Immature natural killer cell (primary cell): ENCODE data around the gene YIF1B. TPM values are rescaled to one million over a fixed set of nuclear protein-coding genes. Genes with fewer than 3 reads are reported as not detected.
"Not testable (repeated sequence)": the region's sequence is repeated elsewhere in the genome, so short reads cannot be mapped to it uniquely, and the experiment has no call there.

Experiments
- DNase-seq, 3 donors: peaks; one replicate each; pipeline ENCODE4 v3.0.0; 2022; ENCODE audit warnings: mixed read lengths in 1 of 3
- H3K27ac Mint-ChIP-seq, 6 donors: one replicate each; pipeline ENCODE4 v1.8.0; 2020; ENCODE audit warnings: mixed read lengths in 6 of 6, mild to moderate bottlenecking in 5 of 6, inconsistent platforms in 4 of 6, moderate library complexity in 3 of 6
- H3K27me3 Mint-ChIP-seq, 3 donors: one replicate each; pipeline ENCODE4 v1.8.0; 2020 to 2021; ENCODE audit warnings: low read depth in 3 of 3, mild to moderate bottlenecking in 3 of 3, mixed read lengths in 3 of 3, moderate library complexity in 3 of 3, inconsistent platforms in 1 of 3
- H3K36me3 Mint-ChIP-seq, 3 donors: one replicate each; pipeline ENCODE4 v1.8.0; 2020; ENCODE audit warnings: mixed read lengths in 3 of 3, inconsistent platforms in 2 of 3, mild to moderate bottlenecking in 2 of 3
- H3K4me1 Mint-ChIP-seq, 2 donors: one replicate each; pipeline ENCODE4 v1.8.0; 2020; ENCODE audit warnings: inconsistent platforms in 2 of 2, mild to moderate bottlenecking in 2 of 2, mixed read lengths in 2 of 2, moderate library complexity in 1 of 2
- H3K4me3 Mint-ChIP-seq, 5 donors: one replicate each; pipeline ENCODE4 v1.8.0; 2020; ENCODE audit warnings: mild to moderate bottlenecking in 5 of 5, mixed read lengths in 5 of 5, inconsistent platforms in 3 of 5, moderate library complexity in 3 of 5
- H3K9me3 Mint-ChIP-seq, 6 donors: one replicate each; pipeline ENCODE4 v1.8.0; 2020; ENCODE audit warnings: mild to moderate bottlenecking in 6 of 6, mixed read lengths in 6 of 6, inconsistent platforms in 4 of 6, moderate library complexity in 3 of 6
- polyA plus RNA-seq, 3 donors: library from polyadenylated mRNA; unstranded; fragments of 300-500 nt; fragmentation: Illumina TruSeq; gene quantifications; one replicate each; pipeline ENCODE4 v1.2.3, GENCODE V29; 2021

The YIF1B gene
- 10 to 100 TPM; 47.7 to 82.5 (median 54.9) TPM for polyA plus RNA-seq

GRCh38 chr19:38315657-38316476, at the start of gene YIF1B:
YIF1B (minus strand) TSS chr19:38315947; CDS start chr19:38315917, 30 bp downstream.
- peak; percentile 95 to 96 (median 96) for DNase-seq
- H3K27me3 Mint-ChIP-seq = peaks cover 2 to 8% (median 6%) of the 10 kb centered on the region in 3 donors
- H3K4me1 Mint-ChIP-seq = peaks cover 39 to 43% of the 10 kb centered on the region in 2 donors
- H3K4me3 Mint-ChIP-seq = peak within 1 kb of the TSS; percentile 83 to 94 (median 89)
- peak within 1 kb of the TSS; percentile 80 to 96 (median 94) for H3K27ac Mint-ChIP-seq
- H3K36me3 Mint-ChIP-seq = no peaks in the 10 kb centered on the region
- H3K9me3 Mint-ChIP-seq = no peaks in the 10 kb centered on the region

DNA sequence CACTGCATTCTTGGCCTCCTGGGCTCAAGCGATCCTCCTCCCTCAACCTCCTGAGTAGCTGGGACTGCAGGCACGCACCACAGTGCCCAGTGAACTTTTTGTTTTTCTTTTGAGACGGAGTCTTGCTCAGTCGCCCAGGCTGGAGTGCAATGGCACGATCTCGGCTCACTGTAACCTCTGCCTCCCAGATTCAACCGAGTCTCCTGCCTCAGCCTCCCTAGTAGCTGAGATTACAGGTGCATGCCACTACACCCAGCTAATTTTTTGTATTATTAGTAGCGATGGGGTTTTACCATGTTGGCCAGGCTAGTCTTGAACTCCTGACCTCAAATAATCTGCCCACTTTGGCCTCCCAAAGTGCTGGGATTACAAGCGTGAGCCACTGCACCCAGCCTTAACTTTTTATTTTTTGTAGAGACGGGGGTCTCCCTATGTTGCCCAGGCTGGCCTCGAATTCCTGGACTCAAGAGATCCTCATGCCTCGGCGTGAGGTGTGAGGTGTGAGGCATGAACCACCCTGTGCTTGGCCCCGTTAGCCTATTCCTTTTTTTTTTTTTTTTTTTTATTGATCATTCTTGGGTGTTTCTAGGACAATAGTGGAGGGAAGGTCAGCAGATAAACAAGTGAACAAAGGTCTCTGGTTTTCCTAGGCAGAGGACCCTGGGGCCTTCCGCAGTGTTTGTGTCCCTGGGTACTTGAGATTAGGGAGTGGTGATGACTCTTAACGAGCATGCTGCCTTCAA, 47.4 kb upstream of the YIF1B start:
- H3K27me3 Mint-ChIP-seq = peaks cover 6 to 14% (median 13%) of the 10 kb centered on the region in 3 donors
- H3K4me3 Mint-ChIP-seq = peak overlapping the region; percentile 27 to 80 (median 58)
- not testable (repeated sequence) for H3K4me1 Mint-ChIP-seq, DNase-seq, H3K9me3 Mint-ChIP-seq, H3K27ac Mint-ChIP-seq, H3K36me3 Mint-ChIP-seq

GRCh38 chr19:38362076-38362945, 46.6 kb upstream of the YIF1B start:
- Mint-ChIP-seq H3K9me3 (no peaks in the 10 kb centered on the region), H3K36me3 (no peaks in the 10 kb centered on the region), H3K4me1 (peaks cover 0 to 9% of the 10 kb centered on the region in 2 donors), H3K27ac (no peak overlapping the region), H3K27me3 (peaks cover 6 to 14% (median 13%) of the 10 kb centered on the region in 3 donors), H3K4me3 (peak overlapping the region; percentile 75 to 84 (median 83))
- DNase-seq = peak; percentile 17 to 31 (median 21)

GRCh38 chr19:38361633-38362075, 45.9 kb upstream of the YIF1B start:
- no peak overlapping the region for H3K27ac Mint-ChIP-seq
- peak; percentile 24 to 32 (median 25) for DNase-seq
- H3K36me3 Mint-ChIP-seq = no peaks in the 10 kb centered on the region
- H3K27me3 Mint-ChIP-seq = peaks cover 6 to 14% (median 13%) of the 10 kb centered on the region in 3 donors
- H3K4me3 Mint-ChIP-seq = peak overlapping the region; percentile 75 to 84 (median 83)
- H3K4me1 Mint-ChIP-seq = peaks cover 0 to 9% of the 10 kb centered on the region in 2 donors
- no peaks in the 10 kb centered on the region for H3K9me3 Mint-ChIP-seq

DNA sequence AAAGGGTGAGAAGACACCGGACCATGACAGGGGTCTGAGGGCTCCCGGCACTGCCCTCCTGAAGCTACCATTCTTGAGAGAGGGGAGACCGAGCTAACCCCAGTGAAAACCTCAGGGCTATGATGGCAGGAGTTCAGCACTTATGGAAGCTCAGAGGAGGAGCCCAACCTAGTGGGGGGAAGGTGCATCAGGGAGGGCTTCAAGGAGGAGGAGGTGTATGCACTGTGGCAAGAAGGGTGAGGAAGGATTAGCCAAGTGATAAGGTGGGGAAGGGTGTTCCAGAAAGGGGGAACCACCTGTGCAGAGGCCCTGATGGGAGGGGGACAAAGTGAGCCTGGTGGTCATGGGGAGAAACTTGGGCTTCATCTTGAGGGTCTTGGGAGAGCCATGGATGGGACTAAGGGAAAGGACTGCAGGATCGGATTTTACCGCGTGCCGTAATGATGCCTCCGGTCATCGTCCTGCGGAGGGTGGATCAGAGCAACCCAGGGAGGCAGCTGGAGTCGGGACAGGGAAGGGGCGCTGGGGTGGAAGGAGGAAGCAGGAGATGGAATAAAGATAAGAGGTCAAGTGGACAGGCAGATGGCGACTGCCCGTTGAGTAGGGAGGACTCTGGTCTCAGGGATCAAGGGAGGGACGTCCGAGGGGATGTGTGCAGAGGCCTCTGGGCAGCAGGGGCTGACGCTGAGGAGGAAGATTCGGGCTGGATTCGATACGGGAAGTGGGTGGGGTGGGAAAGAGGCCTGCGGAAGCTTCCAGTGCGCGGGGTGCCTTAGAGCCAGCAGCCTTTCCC, 45.3 kb upstream of the YIF1B start:
- DNase-seq = no peak
- peak overlapping the region; percentile 32 to 84 (median 81) for H3K4me3 Mint-ChIP-seq
- H3K9me3 Mint-ChIP-seq = no peaks in the 10 kb centered on the region
- H3K4me1 Mint-ChIP-seq = peaks cover 0 to 9% of the 10 kb centered on the region in 2 donors
- H3K27ac Mint-ChIP-seq = no peak overlapping the region
- H3K36me3 Mint-ChIP-seq = no peaks in the 10 kb centered on the region
- peaks cover 6 to 13% (median 13%) of the 10 kb centered on the region in 3 donors for H3K27me3 Mint-ChIP-seq

DNA sequence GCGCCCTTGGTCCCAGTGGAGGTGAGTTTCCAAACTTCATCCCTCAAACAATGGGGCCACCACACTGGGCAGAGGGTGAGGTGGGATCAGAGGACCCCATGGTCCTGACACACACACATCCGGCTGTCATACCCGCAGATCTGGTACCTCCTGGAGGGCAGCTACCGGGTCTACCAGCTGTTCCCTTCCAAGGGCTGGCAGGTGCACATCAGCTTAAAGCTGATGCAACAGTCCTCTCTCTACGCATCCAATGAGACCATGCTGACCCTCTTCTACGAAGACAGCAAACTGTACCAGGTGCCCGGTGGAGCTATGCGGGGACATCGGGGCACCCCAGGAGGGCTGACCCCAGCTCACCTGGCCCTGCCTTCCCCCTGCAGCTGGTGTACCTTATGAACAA, 44.6 kb upstream of the YIF1B start:
- Mint-ChIP-seq H3K9me3 (no peaks in the 10 kb centered on the region), H3K27ac (no peak overlapping the region), H3K27me3 (peaks cover 6 to 15% (median 13%) of the 10 kb centered on the region in 3 donors), H3K4me1 (peaks cover 0 to 9% of the 10 kb centered on the region in 2 donors), H3K36me3 (no peaks in the 10 kb centered on the region), H3K4me3 (peak overlapping the region; percentile 32 to 84 (median 81))
- no peak for DNase-seq

DNA sequence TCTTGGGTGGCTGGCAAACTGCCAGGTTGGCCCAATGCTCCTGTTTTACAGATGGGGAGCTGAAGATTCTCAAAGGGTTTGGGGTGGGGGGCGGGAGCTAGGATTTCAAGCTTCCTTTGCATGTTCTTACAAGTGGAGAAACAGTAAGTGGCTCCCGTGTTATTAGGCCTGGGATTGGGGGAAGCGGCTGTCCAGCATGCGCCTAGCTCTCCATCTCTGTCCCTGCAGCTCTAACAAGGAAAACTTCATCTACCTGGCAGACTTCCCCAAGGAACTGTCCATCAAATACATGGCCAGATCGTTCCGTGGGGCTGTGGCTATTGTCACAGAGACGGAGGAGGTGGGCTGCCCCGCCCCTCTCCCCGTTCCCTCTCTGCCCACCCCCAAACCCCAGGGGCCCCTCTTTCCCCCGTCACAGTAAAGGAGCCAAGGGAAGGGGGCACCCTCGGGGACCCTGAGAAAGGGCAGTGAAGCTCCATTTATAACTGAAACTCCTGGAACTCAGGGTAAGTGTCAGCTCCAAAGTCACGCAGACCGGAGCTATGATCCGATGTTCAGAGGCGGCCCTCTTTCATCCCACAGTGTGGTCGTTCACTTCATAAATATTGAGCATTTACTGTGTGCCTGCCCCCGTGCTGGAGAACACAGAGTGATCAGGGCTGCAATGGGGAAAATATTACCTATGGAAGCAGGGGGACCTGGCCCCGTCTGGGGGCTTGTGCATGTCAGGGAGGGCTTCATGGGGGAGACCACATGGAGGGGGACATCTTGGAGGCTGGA, 43.7 kb upstream of the YIF1B start:
- no peak overlapping the region for H3K27ac Mint-ChIP-seq
- H3K4me1 Mint-ChIP-seq = peaks cover 0 to 9% of the 10 kb centered on the region in 2 donors
- H3K27me3 Mint-ChIP-seq = peaks cover 3 to 15% (median 13%) of the 10 kb centered on the region in 3 donors
- H3K4me3 Mint-ChIP-seq = peak overlapping the region in 3 of 5 donors; percentile 36 to 84 (median 57)
- H3K36me3 Mint-ChIP-seq = no peaks in the 10 kb centered on the region
- no peak for DNase-seq
- H3K9me3 Mint-ChIP-seq = no peaks in the 10 kb centered on the region

DNA sequence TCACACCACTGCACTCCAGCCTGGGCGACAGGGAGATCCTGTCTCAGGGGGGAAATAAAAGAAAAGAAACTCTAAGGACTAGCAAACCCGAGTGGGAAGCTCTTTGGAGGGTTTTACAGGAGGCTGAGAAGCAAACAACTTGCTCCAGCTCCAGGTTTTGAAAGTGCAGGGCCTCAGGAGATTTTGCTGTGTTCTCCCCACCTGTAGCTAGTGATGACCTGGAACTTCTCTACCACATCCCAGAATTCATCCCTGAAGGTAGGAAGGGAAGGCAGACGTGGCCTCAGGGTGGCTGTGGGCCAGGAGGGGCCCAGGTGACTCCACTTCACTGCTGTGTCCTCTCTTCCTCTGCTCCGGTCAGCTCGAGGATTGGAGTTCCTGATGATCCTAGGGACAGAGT, 42.3 kb upstream of the YIF1B start:
- no peak overlapping the region for H3K27ac Mint-ChIP-seq
- no peak overlapping the region for H3K4me3 Mint-ChIP-seq
- H3K27me3 Mint-ChIP-seq = peaks cover 3 to 16% (median 13%) of the 10 kb centered on the region in 3 donors
- H3K4me1 Mint-ChIP-seq = peaks cover 0 to 8% of the 10 kb centered on the region in 2 donors
- no peaks in the 10 kb centered on the region for H3K9me3 Mint-ChIP-seq
- DNase-seq = no peak
- no peaks in the 10 kb centered on the region for H3K36me3 Mint-ChIP-seq

- peaks cover 3 to 12% (median 10%) of the 10 kb centered on the region in 3 donors for H3K27me3 Mint-ChIP-seq
- no peaks in the 10 kb centered on the region for H3K9me3 Mint-ChIP-seq
- no peaks in the 10 kb centered on the region for H3K36me3 Mint-ChIP-seq
- peaks cover 0 to 4% of the 10 kb centered on the region in 2 donors for H3K4me1 Mint-ChIP-seq
- no peak for DNase-seq
- H3K27ac Mint-ChIP-seq = no peak overlapping the region
- no peak overlapping the region for H3K4me3 Mint-ChIP-seq
Measured at GRCh38 chr19:38355728-38356725, 40.3 kb upstream of the YIF1B start.

DNA sequence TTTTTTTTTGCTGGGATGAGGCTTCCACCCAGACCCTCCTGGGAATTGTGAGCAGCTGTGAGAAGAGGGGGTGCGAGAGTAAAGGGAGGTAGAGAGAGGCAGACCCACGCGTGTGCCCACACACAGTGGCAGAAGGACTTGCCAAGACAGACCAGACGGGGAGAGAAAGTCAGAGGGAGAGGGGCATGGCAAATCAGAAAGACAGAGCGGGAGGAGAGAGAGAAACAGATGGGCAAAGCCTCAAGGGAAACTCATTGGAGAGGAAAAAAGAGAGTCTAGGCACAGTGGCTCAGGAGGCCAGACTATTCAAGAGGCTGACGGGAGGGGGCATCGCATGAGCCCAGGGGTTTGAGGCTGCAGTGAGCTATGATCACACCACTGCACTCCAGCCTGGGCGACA, 36.9 kb upstream of the YIF1B start:
- no peak for DNase-seq
- no peaks in the 10 kb centered on the region for H3K9me3 Mint-ChIP-seq
- no peak overlapping the region for H3K4me3 Mint-ChIP-seq
- H3K36me3 Mint-ChIP-seq = no peaks in the 10 kb centered on the region
- H3K27me3 Mint-ChIP-seq = peaks cover 0 to 3% (median 0%) of the 10 kb centered on the region in 3 donors
- no peaks in the 10 kb centered on the region for H3K4me1 Mint-ChIP-seq
- H3K27ac Mint-ChIP-seq = no peak overlapping the region

DNA sequence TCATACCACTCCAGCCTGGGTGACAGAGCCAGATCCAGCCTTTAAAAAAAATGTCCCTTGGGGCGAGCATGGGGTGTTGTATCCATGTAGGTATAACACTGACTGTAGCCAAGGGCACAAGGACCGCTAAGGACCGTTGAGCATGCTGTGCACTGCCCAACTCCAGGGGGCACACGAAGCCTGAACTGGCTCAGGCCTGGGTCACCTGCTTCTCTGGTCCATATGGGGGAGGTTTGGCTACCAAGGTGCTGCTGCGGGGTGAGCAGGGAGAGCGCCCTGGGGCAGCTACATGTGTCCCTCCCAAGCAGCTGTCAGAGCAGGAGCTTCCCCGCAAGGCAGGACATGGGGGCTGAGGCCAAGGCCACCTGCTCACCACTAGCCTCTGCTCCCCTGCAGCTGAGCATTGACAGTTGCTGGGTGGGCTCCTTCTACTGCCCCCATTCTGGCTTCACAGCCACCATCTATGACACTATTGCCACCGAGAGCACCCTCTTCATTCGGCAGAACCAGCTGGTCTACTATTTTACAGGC, 36.2 kb upstream of the YIF1B start:
- Mint-ChIP-seq H3K4me1 (no peaks in the 10 kb centered on the region), H3K9me3 (no peaks in the 10 kb centered on the region), H3K36me3 (no peaks in the 10 kb centered on the region), H3K4me3 (no peak overlapping the region), H3K27ac (no peak overlapping the region), H3K27me3 (peaks cover 0 to 3% (median 0%) of the 10 kb centered on the region in 3 donors)
- DNase-seq = no peak
